GM23338 (cell line): ENCODE results near the gene NT5C1A. TPM values are rescaled to one million over a fixed set of nuclear protein-coding genes. Genes with fewer than 3 reads are reported as not detected.

Experiments used
- ATAC-seq: fragments of 200-7000 bp; cut with Tn5 transposase; 3 replicates; pipeline ENCODE4 v1.9.1; 2020
- DNase-seq: peaks from one replicate; pipeline ENCODE4 v3.0.0-alpha.2; 2015; ENCODE audit warnings: low spot score
- H2AFZ ChIP-seq: fragments of 200-600 bp; sonication (generic); 2 replicates; pipeline ENCODE4 v1.8.0; 2016; ENCODE audit warnings: antibody characterized with exemption, mild to moderate bottlenecking, moderate library complexity
- H3F3A ChIP-seq: fragments of 200-600 bp; sonication (generic); replicated peaks from 2 replicates; pipeline ENCODE4 v1.8.0; 2017; ENCODE audit warnings: antibody characterized with exemption, mixed run types, low read depth
- H3K27ac ChIP-seq: fragments of 200-600 bp; sonication (generic); 2 replicates; pipeline ENCODE4 v1.6.1; 2016; ENCODE audit warnings: low read depth
- H3K27me3 ChIP-seq: fragments of 200-600 bp; sonication (generic); 2 replicates; pipeline ENCODE4 v1.8.0; 2016; ENCODE audit warnings: mild to moderate bottlenecking, mixed run types, moderate library complexity; ENCODE audit not compliant: insufficient read depth
- H3K36me3 ChIP-seq: fragments of 200-600 bp; sonication (generic); 2 replicates; pipeline ENCODE4 v1.8.0; 2016; ENCODE audit warnings: mild to moderate bottlenecking; ENCODE audit not compliant: insufficient read depth
- H3K4me1 ChIP-seq: fragments of 200-600 bp; sonication (generic); 2 replicates; pipeline ENCODE4 v1.8.0; 2016; ENCODE audit warnings: mild to moderate bottlenecking, moderate library complexity; ENCODE audit not compliant: insufficient read depth
- H3K4me2 ChIP-seq: fragments of 200-600 bp; sonication (generic); 2 replicates; pipeline ENCODE4 v1.7.1; 2017; ENCODE audit warnings: mixed run types
- H3K4me3 ChIP-seq: fragments of 200-600 bp; sonication (generic); 2 replicates; pipeline ENCODE4 v1.6.1; 2016; ENCODE audit warnings: mixed run types
- H3K79me2 ChIP-seq: fragments of 200-600 bp; sonication (generic); replicated peaks from 2 replicates; pipeline ENCODE4 v1.8.0; 2017; ENCODE audit warnings: mild to moderate bottlenecking; ENCODE audit not compliant: insufficient read depth
- H3K9me2 ChIP-seq: fragments of 200-600 bp; sonication (generic); 2 replicates; pipeline ENCODE4 v1.8.0; 2017; ENCODE audit not compliant: insufficient read depth
- H4K20me1 ChIP-seq: fragments of 200-600 bp; sonication (generic); replicated peaks from 2 replicates; pipeline ENCODE4 v1.8.0; 2017; ENCODE audit warnings: mild to moderate bottlenecking; ENCODE audit not compliant: insufficient read depth
- H3K27ac Mint-ChIP-seq: 2 replicates; pipeline ENCODE4 v1.8.0; 2020; ENCODE audit warnings: inconsistent platforms, mild to moderate bottlenecking, moderate library complexity, mixed read lengths
- H3K27me3 Mint-ChIP-seq: 3 replicates; pipeline ENCODE4 v1.8.0; 2022; ENCODE audit warnings: low read depth, mild to moderate bottlenecking, moderate library complexity, mixed read lengths, inconsistent platforms; ENCODE audit not compliant: insufficient read depth, poor library complexity
- H3K36me3 Mint-ChIP-seq: 3 replicates; pipeline ENCODE4 v1.8.0; 2021; ENCODE audit warnings: low read depth, mild to moderate bottlenecking, inconsistent platforms, moderate library complexity, mixed read lengths
- H3K4me1 Mint-ChIP-seq: 3 replicates; pipeline ENCODE4 v1.8.0; 2020; ENCODE audit warnings: mild to moderate bottlenecking, inconsistent platforms, mixed read lengths
- H3K4me3 Mint-ChIP-seq: 3 replicates; pipeline ENCODE4 v1.8.0; 2021; ENCODE audit warnings: moderate library complexity, mild to moderate bottlenecking, inconsistent platforms, mixed read lengths
- H3K9me3 Mint-ChIP-seq: 3 replicates; pipeline ENCODE4 v1.8.0; 2020; ENCODE audit warnings: moderate library complexity, mild to moderate bottlenecking, inconsistent platforms, mixed read lengths
- CREB1 ChIP-seq: fragments of 250-450 bp; sonication (Bioruptor Pico); IDR thresholded peaks from 2 replicates; pipeline ENCODE4 v1.5.0; 2020; ENCODE audit warnings: low read depth, mild to moderate bottlenecking, moderate library complexity
- ETS1 ChIP-seq: IDR thresholded peaks from 2 replicates; pipeline ENCODE4 v1.6.1; 2016; ENCODE audit warnings: antibody characterized with exemption
- EZH2 ChIP-seq: fragments of 200-600 bp; sonication (generic); IDR thresholded peaks from one replicate; pipeline ENCODE4 v1.8.0; 2017; ENCODE audit warnings: antibody characterized with exemption, mild to moderate bottlenecking, low read depth; ENCODE audit not compliant: unreplicated experiment
- EZH2phosphoT487 ChIP-seq: fragments of 200-600 bp; sonication (generic); IDR thresholded peaks from one replicate; pipeline ENCODE4 v1.8.1; 2018; ENCODE audit warnings: antibody characterized with exemption; ENCODE audit not compliant: unreplicated experiment
- JUNB ChIP-seq: IDR thresholded peaks from one replicate; pipeline ENCODE4 v1.6.1; 2016; ENCODE audit warnings: antibody characterized with exemption; ENCODE audit not compliant: unreplicated experiment
- NANOG ChIP-seq: IDR thresholded peaks from 2 replicates; pipeline ENCODE4 v1.6.1; 2016; ENCODE audit warnings: antibody characterized with exemption, borderline replicate concordance
- POLR2AphosphoS5 ChIP-seq: IDR thresholded peaks from 2 replicates; pipeline ENCODE4 v1.6.1; 2016; ENCODE audit warnings: antibody characterized with exemption, low read depth
- REST ChIP-seq: IDR thresholded peaks from one replicate; pipeline ENCODE4 v1.6.1; 2018; ENCODE audit warnings: antibody characterized with exemption; ENCODE audit not compliant: unreplicated experiment
- STAT1 ChIP-seq: IDR thresholded peaks from one replicate; pipeline ENCODE4 v1.6.1; 2016; ENCODE audit warnings: antibody characterized with exemption; ENCODE audit not compliant: unreplicated experiment
- ZNF114 ChIP-seq: fragments of 250-450 bp; sonication (Bioruptor Pico); IDR thresholded peaks from 2 replicates; pipeline ENCODE4 v1.5.0; 2020; ENCODE audit warnings: mild to moderate bottlenecking, moderate library complexity
- ZNF331 ChIP-seq: fragments of 250-450 bp; sonication (Bioruptor Pico); IDR thresholded peaks from 2 replicates; pipeline ENCODE4 v1.5.0; 2020; ENCODE audit warnings: low read depth, mild to moderate bottlenecking, moderate library complexity
- ZNF462 ChIP-seq: fragments of 250-450 bp; sonication (Bioruptor Pico); IDR thresholded peaks from 2 replicates; pipeline ENCODE4 v1.5.0; 2020; ENCODE audit warnings: mild to moderate bottlenecking, moderate library complexity
- polyA plus RNA-seq: library from polyadenylated mRNA; unstranded; fragments of >200 nt; fragmentation: Nextera tagmentation; extraction: Ambion mirVana; gene quantifications from 2 replicates; pipeline ENCODE4 v1.2.1, GENCODE V29; 2016
- total RNA-seq: library from RNA; depleted of rRNA; stranded (reverse); fragments of >200 nt; shearing (Covaris generic); gene quantifications from 2 replicates; pipeline ENCODE4 v1.2.3, GENCODE V29; 2014
- TF ChIP-seq, protein P1 (sequence below), 2 experiments: fragments of 200-600 bp in 1 of 2; sonication (generic) in 1 of 2; conservative IDR thresholded peaks; 2 replicates each; pipeline versions ENCODE4 v1.5.1 to v1.6.1; 2016 to 2017; ENCODE audit warnings: antibody characterized with exemption in 2 of 2, low read depth in 2 of 2, mild to moderate bottlenecking in 2 of 2, moderate library complexity in 1 of 2

NT5C1A gene
- total and polyA plus RNA-seq, 2 experiments from 2014 or later: not detected

DNA sequence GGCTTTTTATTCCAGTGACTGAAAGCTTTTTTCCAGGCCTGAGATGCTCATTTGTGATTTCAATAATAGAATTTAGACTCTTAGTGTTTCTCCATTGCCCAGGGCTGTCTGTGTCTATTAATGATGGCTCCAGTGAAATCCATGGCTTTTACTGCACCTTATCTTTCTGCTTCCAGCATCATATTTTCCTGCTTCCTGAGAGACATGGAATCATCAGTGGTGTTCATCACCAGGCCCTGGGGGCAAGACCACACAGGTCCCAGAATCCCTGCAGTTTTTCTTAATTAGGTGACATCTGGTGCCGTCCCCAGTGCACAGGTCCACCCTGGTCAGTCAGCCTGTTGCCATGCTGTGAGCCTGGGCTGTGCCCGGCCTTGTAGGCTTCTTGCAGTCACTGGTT, 15.5 kb downstream of the NT5C1A start:
- no peaks in the 10 kb centered on the region for H3K9me3 Mint-ChIP-seq
- DNase-seq (no peak), ATAC-seq (no peak)
- H3K27me3 Mint-ChIP-seq: peaks cover 24% of the 10 kb centered on the region
- Histone ChIP-seq H2AFZ (no peak overlapping the region), H3K79me2 (no peaks in the 10 kb centered on the region), H3F3A (no peaks in the 10 kb centered on the region), H3K4me3 (no peak overlapping the region), H3K27ac (no peak overlapping the region), H4K20me1 (no peaks in the 10 kb centered on the region), H3K4me1 (0 out of 2 replicates have a peak, but pooled peaks cover 6% of the 10 kb centered on the region), H3K36me3 (no peaks in the 10 kb centered on the region), H3K9me2 (no peaks in the 10 kb centered on the region), H3K27me3 (peaks cover 48% of the 10 kb centered on the region), H3K4me2 (no peak overlapping the region)
- H3K4me3 Mint-ChIP-seq: no peak overlapping the region
- H3K27ac Mint-ChIP-seq: no peak overlapping the region
- H3K36me3 Mint-ChIP-seq: no peaks in the 10 kb centered on the region
- peaks cover 12% of the 10 kb centered on the region for H3K4me1 Mint-ChIP-seq
- TF ChIP-seq REST (no peak), EZH2 (no peak), ZNF114 (CRISPR knock-in tag) (no peak), STAT1 (no peak), ZNF331 (no peak), POLR2AphosphoS5 (no peak), ZNF462 (CRISPR knock-in tag) (no peak), JUNB (no peak), NANOG (no peak), ETS1 (no peak), EZH2phosphoT487 (no peak), CREB1 (CRISPR knock-in tag) (no peak)
- TF ChIP-seq, protein P1, sequence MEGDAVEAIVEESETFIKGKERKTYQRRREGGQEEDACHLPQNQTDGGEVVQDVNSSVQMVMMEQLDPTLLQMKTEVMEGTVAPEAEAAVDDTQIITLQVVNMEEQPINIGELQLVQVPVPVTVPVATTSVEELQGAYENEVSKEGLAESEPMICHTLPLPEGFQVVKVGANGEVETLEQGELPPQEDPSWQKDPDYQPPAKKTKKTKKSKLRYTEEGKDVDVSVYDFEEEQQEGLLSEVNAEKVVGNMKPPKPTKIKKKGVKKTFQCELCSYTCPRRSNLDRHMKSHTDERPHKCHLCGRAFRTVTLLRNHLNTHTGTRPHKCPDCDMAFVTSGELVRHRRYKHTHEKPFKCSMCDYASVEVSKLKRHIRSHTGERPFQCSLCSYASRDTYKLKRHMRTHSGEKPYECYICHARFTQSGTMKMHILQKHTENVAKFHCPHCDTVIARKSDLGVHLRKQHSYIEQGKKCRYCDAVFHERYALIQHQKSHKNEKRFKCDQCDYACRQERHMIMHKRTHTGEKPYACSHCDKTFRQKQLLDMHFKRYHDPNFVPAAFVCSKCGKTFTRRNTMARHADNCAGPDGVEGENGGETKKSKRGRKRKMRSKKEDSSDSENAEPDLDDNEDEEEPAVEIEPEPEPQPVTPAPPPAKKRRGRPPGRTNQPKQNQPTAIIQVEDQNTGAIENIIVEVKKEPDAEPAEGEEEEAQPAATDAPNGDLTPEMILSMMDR (conservative IDR thresholded peaks at IDR 0.05; ENCODE audit: low read depth in 2 of 2): no peak
